Endothelial cell (in vitro differentiated cells): Measurements from ENCODE around the gene ZBED5. TPM values are rescaled to one million over a fixed set of nuclear protein-coding genes. Genes with fewer than 3 reads are reported as not detected.
A peak's percentile ranks its signal among the peaks of the same experiment; 100 is the strongest.

Source experiments
- DNase-seq: peaks from one replicate; pipeline ENCODE4 v3.0.0; 2021; ENCODE audit warnings: low spot score
- H3K27ac Mint-ChIP-seq: one replicate; pipeline ENCODE4 v1.8.0; 2021; ENCODE audit warnings: mixed read lengths, inconsistent platforms; ENCODE audit not compliant: unreplicated experiment
- H3K27me3 Mint-ChIP-seq: one replicate; pipeline ENCODE4 v1.8.0; 2021; ENCODE audit warnings: mild to moderate bottlenecking, moderate library complexity, mixed read lengths, inconsistent platforms; ENCODE audit not compliant: unreplicated experiment
- H3K36me3 Mint-ChIP-seq: one replicate; pipeline ENCODE4 v1.8.0; 2021; ENCODE audit warnings: mild to moderate bottlenecking, low read depth, mixed read lengths, inconsistent platforms; ENCODE audit not compliant: unreplicated experiment
- H3K4me1 Mint-ChIP-seq: one replicate; pipeline ENCODE4 v1.8.0; 2021; ENCODE audit warnings: mild to moderate bottlenecking, mixed read lengths, inconsistent platforms; ENCODE audit not compliant: unreplicated experiment
- H3K4me3 Mint-ChIP-seq: one replicate; pipeline ENCODE4 v1.8.0; 2021; ENCODE audit warnings: mild to moderate bottlenecking, mixed read lengths, inconsistent platforms; ENCODE audit not compliant: unreplicated experiment
- H3K9me3 Mint-ChIP-seq: one replicate; pipeline ENCODE4 v1.8.0; 2021; ENCODE audit warnings: mixed read lengths, inconsistent platforms; ENCODE audit not compliant: unreplicated experiment
- CTCF ChIP-seq: fragments of 200-600 bp; sonication (generic); IDR thresholded peaks from one replicate; pipeline ENCODE4 v1.5.0; 2021; ENCODE audit warnings: antibody characterized with exemption; ENCODE audit not compliant: unreplicated experiment
- long read RNA-seq: library from polyadenylated mRNA; unstranded; transcript quantifications from one replicate; pipeline ENCODE4 v2.0.0, GENCODE V29; 2020; ENCODE audit not compliant: unreplicated experiment
- total RNA-seq: library from RNA; stranded (reverse); fragmentation: NEBNext Ultra II Directional; extraction: Animal tissue kit (Norgen Biotek cat#: 25700); gene quantifications from one replicate; pipeline ENCODE4 v1.2.1, GENCODE V29; 2021; ENCODE audit not compliant: unreplicated experiment

ZBED5 gene
- 55.0 TPM for total RNA-seq
- long read RNA-seq, transcript ZBED5-201 (3 exons, 2,512 nt): major isoform, 5 of 7 reads
- long read RNA-seq, partial matches to known transcripts: 0 of 7 reads
- long read RNA-seq, other reads (novel, unspliced or antisense): 1 of 7 reads

DNA sequence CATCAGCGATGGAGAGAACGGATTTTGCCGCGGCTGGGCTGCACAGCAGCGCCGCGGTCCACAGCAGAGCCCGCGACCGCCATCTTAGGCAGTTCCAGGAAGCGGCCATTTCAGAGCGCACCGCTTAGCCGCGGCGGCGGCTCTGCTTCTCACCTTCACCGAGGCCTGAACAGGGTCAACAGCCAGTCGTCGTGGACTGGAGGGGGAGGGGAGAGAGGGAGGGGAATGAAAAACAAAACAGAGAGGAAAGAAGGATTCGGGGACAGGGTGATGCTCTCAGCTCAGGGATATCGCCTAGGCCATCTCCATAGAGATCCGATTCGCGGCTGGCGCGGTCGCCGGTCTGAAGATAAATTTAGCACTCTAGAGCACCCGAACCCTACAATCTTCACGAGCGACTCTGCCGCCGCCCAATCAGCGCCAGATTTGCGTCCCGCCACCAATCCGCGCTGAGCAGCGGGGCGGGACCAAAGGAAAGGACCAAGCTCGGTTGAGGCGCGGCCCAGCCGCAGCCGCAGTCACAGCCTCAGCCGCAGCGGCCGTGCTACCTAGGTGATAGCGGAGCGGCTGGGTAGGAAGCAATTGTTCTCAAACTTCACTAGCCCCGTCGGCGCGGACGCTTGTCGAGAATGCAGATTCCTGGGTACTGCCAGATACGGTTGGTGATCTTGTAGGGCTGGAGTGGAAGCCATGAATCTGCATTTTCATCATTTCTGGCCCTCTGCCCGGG is at the start of gene ZBED5:
ZBED5 (minus strand) TSS at position 345 of the 730 bp plus-strand sequence. CDS start 3,108 bp downstream, outside the sequence.
- no peak for TF ChIP-seq CTCF
- H3K9me3 Mint-ChIP-seq: no peaks in the 10 kb centered on the region
- H3K4me1 Mint-ChIP-seq: peaks cover 27% of the 10 kb centered on the region
- peaks cover 12% of the 10 kb centered on the region for H3K36me3 Mint-ChIP-seq
- H3K27ac Mint-ChIP-seq: peak within 1 kb of the TSS; percentile 99
- peak; percentile 95 for DNase-seq
- peaks cover 4% of the 10 kb centered on the region for H3K27me3 Mint-ChIP-seq
- peak within 1 kb of the TSS; percentile 99 for H3K4me3 Mint-ChIP-seq

GRCh38 chr11:10906521-10906920 is 48.7 kb upstream of the ZBED5 start:
- Mint-ChIP-seq H3K27me3 (no peaks in the 10 kb centered on the region), H3K27ac (no peak overlapping the region), H3K9me3 (no peaks in the 10 kb centered on the region), H3K4me3 (no peak overlapping the region), H3K4me1 (peaks cover 4% of the 10 kb centered on the region), H3K36me3 (no peaks in the 10 kb centered on the region)
- DNase-seq: no peak
- no peak for TF ChIP-seq CTCF

DNA sequence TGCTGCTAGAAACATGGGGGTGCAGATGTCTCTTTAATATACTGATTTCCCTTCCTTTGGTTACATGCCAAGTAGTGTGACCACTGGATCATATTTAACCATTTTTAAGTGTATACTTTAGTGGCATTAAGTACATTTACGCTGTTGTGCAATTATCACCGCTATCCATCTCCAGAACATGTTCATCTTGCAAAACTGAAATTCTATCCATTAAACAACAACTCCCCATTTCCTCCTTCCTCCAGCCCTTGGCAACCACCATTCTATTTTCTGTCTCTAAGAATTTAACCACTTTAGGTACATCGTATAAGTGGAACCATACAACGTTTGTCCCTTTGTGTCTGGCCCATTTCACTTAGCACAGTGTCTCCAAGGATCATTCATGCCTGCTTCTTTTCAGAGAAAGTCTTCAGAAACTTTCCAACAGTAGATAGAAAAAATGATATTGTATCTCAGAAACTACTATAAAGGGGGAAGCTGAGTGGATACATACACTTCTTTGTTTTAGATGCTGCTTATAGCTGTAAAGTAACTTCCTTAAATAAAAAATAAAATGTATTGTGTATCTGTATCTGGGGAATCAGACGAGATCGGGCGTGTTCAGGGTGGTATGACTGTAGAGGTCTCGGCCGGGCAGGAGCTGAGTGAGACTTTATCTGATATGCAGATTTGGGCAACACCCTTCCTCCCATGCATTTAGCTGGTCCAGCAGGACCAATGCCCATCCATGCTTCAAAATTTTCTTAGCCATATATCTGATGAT is 44.6 kb upstream of the ZBED5 start:
- Mint-ChIP-seq H3K27me3 (no peaks in the 10 kb centered on the region), H3K4me1 (peaks cover 4% of the 10 kb centered on the region), H3K4me3 (no peak overlapping the region), H3K27ac (no peak overlapping the region), H3K36me3 (no peaks in the 10 kb centered on the region), H3K9me3 (no peaks in the 10 kb centered on the region)
- DNase-seq: no peak
- TF ChIP-seq CTCF: no peak

- peaks cover 6% of the 10 kb centered on the region for H3K4me1 Mint-ChIP-seq
- no peak overlapping the region for H3K4me3 Mint-ChIP-seq
- no peaks in the 10 kb centered on the region for H3K9me3 Mint-ChIP-seq
- no peak for TF ChIP-seq CTCF
- H3K27ac Mint-ChIP-seq: no peak overlapping the region
- no peak for DNase-seq
- H3K36me3 Mint-ChIP-seq: no peaks in the 10 kb centered on the region
- H3K27me3 Mint-ChIP-seq: no peaks in the 10 kb centered on the region
These were observed 43.0 kb upstream of the ZBED5 start for GRCh38 chr11:10900681-10901415.
